A549 (cell line): ENCODE results near the gene MYO9A. TPM values are rescaled to one million over a fixed set of nuclear protein-coding genes. Genes with fewer than 3 reads are reported as not detected.

ENCODE experiments used
- ATAC-seq, 2 experiments: fragments of 200-7000 bp in 1 of 2; fragments of >200 bp in 1 of 2; cut with Nextera tagmentation in 1 of 2; cut with Tn5 transposase in 1 of 2; 3 replicates each; pipeline versions ENCODE4 v1.8.0 to v1.9.1; 2018 to 2020; ENCODE audit warnings: mild to moderate bottlenecking in 1 of 2, moderate library complexity in 1 of 2
- CTCF ChIA-PET: fragments of 300-600 bp; sonication (Branson Sonifier 250); formaldehyde crosslinking; extraction: SDS; loops from one replicate; lab custom pipeline; 2021; ENCODE audit warnings: antibody characterized with exemption, inconsistent platforms; lab: Yijun Ruan, JAX
- POLR2A ChIA-PET: fragments of 350-600 bp; formaldehyde crosslinking; extraction: SDS; loops from one replicate; lab custom pipeline; 2021; ENCODE audit warnings: antibody characterized with exemption, inconsistent platforms; lab: Yijun Ruan, JAX
- DNase-seq, 2 experiments: peaks; one replicate each; pipeline versions ENCODE4 v3.0.0 to v3.0.0-alpha.2; 2011 to 2016; ENCODE audit warnings: low read depth in 1 of 2, low spot score in 1 of 2
- FAIRE-seq: peaks from 2 replicates; lab custom pipeline; 2011; peaks lifted over from hg19 to GRCh38; lab: Jason Lieb, UNC
- H3K27ac ChIP-seq, 2 experiments: fragments of >200 bp; sonication (Bioruptor Twin); formaldehyde crosslinking; 3 replicates each; pipeline ENCODE4 v1.5.1; 2016 to 2017
- H3K4me1 ChIP-seq: fragments of >200 bp; sonication (Bioruptor Twin); formaldehyde crosslinking; 3 replicates; pipeline ENCODE4 v1.6.1; 2016
- H3K4me2 ChIP-seq: fragments of >200 bp; sonication (Bioruptor Twin); formaldehyde crosslinking; 3 replicates; pipeline ENCODE4 v1.6.1; 2016
- H3K4me3 ChIP-seq: fragments of >200 bp; sonication (Bioruptor Twin); formaldehyde crosslinking; 3 replicates; pipeline ENCODE4 v1.5.1; 2016
- H3K9me3 ChIP-seq: fragments of >200 bp; sonication (Bioruptor Twin); formaldehyde crosslinking; 3 replicates; pipeline ENCODE4 v1.6.1; 2016
- BCL3 ChIP-seq: fragments of >200 bp; sonication (Bioruptor Twin); formaldehyde crosslinking; IDR thresholded peaks from 3 replicates; pipeline ENCODE4 v1.6.1; 2016
- CHD2 ChIP-seq: fragments of 150-350 bp; IDR thresholded peaks from 2 replicates; pipeline ENCODE4 v1.6.1; 2014; ENCODE audit warnings: low read length; ENCODE audit not compliant: partially characterized antibody
- CTCF ChIP-seq: fragments of >200 bp; sonication (Bioruptor Twin); formaldehyde crosslinking; IDR thresholded peaks from 3 replicates; pipeline ENCODE4 v1.5.1; 2016
- EHF ChIP-seq: fragments of 250-450 bp; sonication (Bioruptor Pico); IDR thresholded peaks from 2 replicates; pipeline ENCODE4 v1.5.0; 2020; ENCODE audit warnings: mild to moderate bottlenecking
- ELK1 ChIP-seq: fragments of 150-350 bp; IDR thresholded peaks from 2 replicates; pipeline ENCODE4 v1.6.1; 2014; ENCODE audit warnings: low read depth, mild to moderate bottlenecking, low read length
- EP300 ChIP-seq, 2 experiments: fragments of >200 bp; sonication (Bioruptor Twin); formaldehyde crosslinking; IDR thresholded peaks; 2 replicates in 1 of 2; 3 replicates in 1 of 2; pipeline ENCODE4 v1.6.1; 2016 to 2017
- FOSB ChIP-seq: fragments of 250-450 bp; sonication (Bioruptor Pico); IDR thresholded peaks from 2 replicates; pipeline ENCODE4 v1.5.0; 2020; ENCODE audit warnings: mild to moderate bottlenecking, moderate library complexity
- GATA3 ChIP-seq: IDR thresholded peaks from 2 replicates; pipeline ENCODE4 v1.6.1; 2012; ENCODE audit warnings: borderline replicate concordance
- JUN ChIP-seq, 2 experiments: fragments of >200 bp; sonication (Bioruptor Twin); formaldehyde crosslinking; IDR thresholded peaks; 2 replicates in 1 of 2; 3 replicates in 1 of 2; pipeline ENCODE4 v1.6.1; 2016 to 2017
- MAFK ChIP-seq: fragments of 450-650 bp; IDR thresholded peaks from 2 replicates; pipeline ENCODE4 v1.6.1; 2014; ENCODE audit not compliant: partially characterized antibody
- MAX ChIP-seq: IDR thresholded peaks from 2 replicates; pipeline ENCODE4 v1.6.1; 2012
- MAZ ChIP-seq: fragments of 150-350 bp; IDR thresholded peaks from 2 replicates; pipeline ENCODE4 v1.6.1; 2014; ENCODE audit warnings: antibody characterized with exemption, low read depth, low read length, borderline replicate concordance
- MYC ChIP-seq: IDR thresholded peaks from 2 replicates; pipeline ENCODE4 v1.6.1; 2012; ENCODE audit warnings: mild to moderate bottlenecking, inconsistent platforms, low read length, improper control_type of control experiment, borderline replicate concordance
- NFE2L2 ChIP-seq: fragments of 150-350 bp; conservative IDR thresholded peaks from 2 replicates; pipeline ENCODE4 v1.6.1; 2014; ENCODE audit warnings: low read length
- NPAS2 ChIP-seq: fragments of 250-450 bp; sonication (Bioruptor Pico); IDR thresholded peaks from 2 replicates; pipeline ENCODE4 v1.8.0; 2022; ENCODE audit warnings: mild to moderate bottlenecking, moderate library complexity, borderline replicate concordance
- PHF8 ChIP-seq: fragments of 200-600 bp; sonication (generic); IDR thresholded peaks from 2 replicates; pipeline ENCODE4 v1.6.1; 2016; ENCODE audit warnings: low read depth, mild to moderate bottlenecking, antibody characterized with exemption, moderate library complexity, borderline replicate concordance
- POLR2A ChIP-seq: IDR thresholded peaks from 2 replicates; pipeline ENCODE4 v1.6.1; 2012; ENCODE audit warnings: mild to moderate bottlenecking, low read length
- RAD21 ChIP-seq, 2 experiments: fragments of >200 bp in 1 of 2; sonication (Bioruptor Twin) in 1 of 2; formaldehyde crosslinking in 1 of 2; IDR thresholded peaks in 1 of 2; conservative IDR thresholded peaks in 1 of 2; 2 replicates in 1 of 2; 3 replicates in 1 of 2; pipeline ENCODE4 v1.6.1; 2012 to 2018; ENCODE audit warnings: inconsistent platforms in 1 of 2
- RARB ChIP-seq: fragments of 250-450 bp; sonication (Bioruptor Pico); IDR thresholded peaks from 2 replicates; pipeline ENCODE4 v1.8.0; 2021; ENCODE audit warnings: mild to moderate bottlenecking, moderate library complexity
- REST ChIP-seq: fragments of 200-600 bp; sonication (generic); IDR thresholded peaks from 2 replicates; pipeline ENCODE4 v1.6.1; 2016; ENCODE audit warnings: antibody characterized with exemption, mild to moderate bottlenecking, moderate library complexity
- RNF2 ChIP-seq: fragments of 200-600 bp; sonication (generic); IDR thresholded peaks from 2 replicates; pipeline ENCODE4 v1.6.1; 2016; ENCODE audit warnings: low read depth, mild to moderate bottlenecking, antibody characterized with exemption, moderate library complexity, borderline replicate concordance
- SMC3 ChIP-seq: fragments of >200 bp; sonication (Bioruptor Twin); formaldehyde crosslinking; IDR thresholded peaks from 3 replicates; pipeline ENCODE4 v1.6.1; 2018; ENCODE audit warnings: inconsistent platforms
- WGBS: methylation state at CpG from one replicate; pipeline ENCODE4 v1.1.6; 2017; ENCODE audit errors: missing lambda C conversion rate; 5-methylcytosine and 5-hydroxymethylcytosine counted together
- polyA plus RNA-seq, 4 experiments: library from polyadenylated mRNA; depleted of rRNA in 3 of 4; stranded (reverse); fragments of >200 nt; fragmentation: RNase III in 1 of 4; extraction: RNeasy Plus Mini Kit Qiagen cat#74134 plus additional on column Dnase treatment in 1 of 4; gene quantifications; 2 replicates in 3 of 4; 3 replicates in 1 of 4; pipeline ENCODE4 v1.2.3, GENCODE V29; 2011 to 2017

The MYO9A gene
- polyA plus RNA-seq, 2 of the 4 experiments (the other 2 are of a cell fraction) = 5.9 to 21.9 TPM

- ChIA-PET POLR2A (no interaction called here), CTCF (interaction anchor here (1.0 to 7.6 kb wide), 5 partner anchors 8 to 493 kb away, joined by 3 to 57 read pairs (median 6); no protein-coding TSS in a partner anchor)
- H3K4me3 ChIP-seq = no peak overlapping the region
- no peak overlapping the region for H3K4me2 ChIP-seq
- FAIRE-seq (no peak), ATAC-seq (no peak)
- peaks cover 11% of the 10 kb centered on the region for H3K4me1 ChIP-seq
- no peak for TF ChIP-seq MAZ
- no peak for TF ChIP-seq MAFK
- TF ChIP-seq JUN (IDR thresholded peaks at IDR 0.05) = no peak
- TF ChIP-seq EP300 (IDR thresholded peaks at IDR 0.05) = no peak
- TF ChIP-seq BCL3 = no peak
- no peak for TF ChIP-seq RARB (CRISPR knock-in tag)
- no peak for TF ChIP-seq SMC3
- TF ChIP-seq RAD21 (conservative IDR thresholded peaks at IDR 0.05 in 1 of 2, IDR thresholded peaks at IDR 0.05 in 1 of 2) = no peak
- TF ChIP-seq MYC = no peak
- no peak for TF ChIP-seq CHD2
- TF ChIP-seq POLR2A = no peak
- TF ChIP-seq FOSB (CRISPR knock-in tag) = no peak
- TF ChIP-seq EHF = no peak
- no peak for TF ChIP-seq MAX
- no peak for TF ChIP-seq ELK1
- TF ChIP-seq, all 56 proteins: peak for 0
- Histone ChIP-seq H3K27ac (no peak overlapping the region), H3K9me3 (no peaks in the 10 kb centered on the region)
- DNase-seq = no peak
- WGBS = 88% methylated on average over 3 of the region's 3 CpGs
These were observed 28.3 kb upstream of the MYO9A start for GRCh38 chr15:72146221-72146620.

GRCh38 chr15:72141171-72142084 lies 23.5 kb upstream of the MYO9A start:
- WGBS = 45% methylated on average over 4 of the region's 4 CpGs
- ATAC-seq (no peak; a peak in 1 of 6 replicates), FAIRE-seq (no peak), DNase-seq (no peak)
- no peaks in the 10 kb centered on the region for H3K9me3 ChIP-seq
- H3K27ac ChIP-seq = no peak overlapping the region
- POLR2A ChIA-PET = interaction anchor here (1.0 kb wide), 1 partner anchor 23 kb away, joined by 4 read pairs; the partner anchor contains the start of genes MYO9A and SENP8
- no peak overlapping the region for H3K4me3 ChIP-seq
- CTCF ChIA-PET = interaction anchor here (0.8 to 7.6 kb wide), 4 partner anchors 8 to 389 kb away, joined by 3 to 57 read pairs (median 4); partner anchors contain the start of genes MYO9A and SENP8
- TF ChIP-seq NPAS2 (no peak), RNF2 (no peak), GATA3 (peak; percentile 71), POLR2A (no peak)
- H3K4me1 ChIP-seq = peaks cover 16% of the 10 kb centered on the region
- peak overlapping the region; percentile 1; the same call in 1 of the 3 replicates for H3K4me2 ChIP-seq

- Histone ChIP-seq H3K4me2 (no peak overlapping the region), H3K9me3 (no peaks in the 10 kb centered on the region), H3K27ac (no peak overlapping the region), H3K4me3 (no peak overlapping the region), H3K4me1 (peaks cover 30% of the 10 kb centered on the region)
- FAIRE-seq = no peak
- POLR2A ChIA-PET = no interaction called here
- CTCF ChIA-PET = interaction anchor here (0.9 to 4.3 kb wide), 4 partner anchors 10 to 396 kb away, joined by 3 to 36 read pairs (median 4); no protein-coding TSS in a partner anchor
- 82% methylated on average over 3 of the region's 3 CpGs for WGBS
- TF ChIP-seq PHF8 = no peak
- no peak for TF ChIP-seq NFE2L2
- no peak for TF ChIP-seq REST
- no peak for TF ChIP-seq CTCF
- TF ChIP-seq MYC = no peak
- no peak for TF ChIP-seq MAX
- no peak for DNase-seq
- ATAC-seq = no peak
These were observed 22.1 kb upstream of the MYO9A start for GRCh38 chr15:72140088-72140487.
